WTC11 (cell line): Measurements from ENCODE around the gene URB1. TPM values are rescaled to one million over a fixed set of nuclear protein-coding genes. Genes with fewer than 3 reads are reported as not detected.

Experiments used
- ATAC-seq: fragments of 200-7000 bp; cut with Tn5 transposase; 2 replicates; pipeline ENCODE4 v1.10.0; 2021; ENCODE audit warnings: mild to moderate bottlenecking, moderate library complexity
- CTCF ChIA-PET: fragments of 300-600 bp; sonication (Branson Sonifier 250); formaldehyde crosslinking; loops from one replicate; lab custom pipeline; 2021; ENCODE audit warnings: antibody characterized with exemption; lab: Charles Lee
- POLR2A ChIA-PET: fragments of 350-600 bp; sonication (Branson Sonifier 250); formaldehyde crosslinking; loops from one replicate; lab custom pipeline; 2021; ENCODE audit warnings: antibody characterized with exemption; lab: Charles Lee
- DNase-seq: peaks from one replicate; pipeline ENCODE4 v3.0.0; 2021; ENCODE audit warnings: low spot score
- H3K27ac Mint-ChIP-seq: 2 replicates; pipeline ENCODE4 v1.8.0; 2021; ENCODE audit warnings: mixed read lengths
- H3K27me3 Mint-ChIP-seq: 2 replicates; pipeline ENCODE4 v1.8.0; 2021; ENCODE audit warnings: low read depth, mild to moderate bottlenecking, moderate library complexity, mixed read lengths
- H3K36me3 Mint-ChIP-seq: 2 replicates; pipeline ENCODE4 v1.8.0; 2021; ENCODE audit warnings: mixed read lengths
- H3K4me1 Mint-ChIP-seq: 2 replicates; pipeline ENCODE4 v1.8.0; 2022; ENCODE audit warnings: mixed read lengths
- H3K4me3 Mint-ChIP-seq: 2 replicates; pipeline ENCODE4 v1.8.0; 2021; ENCODE audit warnings: mild to moderate bottlenecking, moderate library complexity, mixed read lengths
- H3K9me3 Mint-ChIP-seq: 2 replicates; pipeline ENCODE4 v1.8.0; 2021; ENCODE audit warnings: mixed read lengths
- AFF4 ChIP-seq: sonication (generic); formaldehyde crosslinking; IDR thresholded peaks from 2 replicates; pipeline ENCODE4 v1.8.1; 2023; ENCODE audit warnings: mild to moderate bottlenecking, missing genetic modification reagents, borderline replicate concordance
- ARID4B ChIP-seq: sonication (generic); formaldehyde crosslinking; IDR thresholded peaks from 2 replicates; pipeline ENCODE4 v1.8.0; 2023; ENCODE audit warnings: missing genetic modification reagents, mild to moderate bottlenecking, borderline replicate concordance
- ATF1 ChIP-seq: sonication (generic); formaldehyde crosslinking; IDR thresholded peaks from 2 replicates; pipeline ENCODE4 v1.8.1; 2023; ENCODE audit warnings: mild to moderate bottlenecking, moderate library complexity, missing genetic modification reagents
- CREM ChIP-seq: sonication (generic); formaldehyde crosslinking; IDR thresholded peaks from 2 replicates; pipeline ENCODE4 v1.8.1; 2022; ENCODE audit warnings: mild to moderate bottlenecking, missing genetic modification reagents, moderate library complexity
- GTF2I ChIP-seq: fragments of 250-450 bp; sonication (Bioruptor Pico); conservative IDR thresholded peaks from 2 replicates; pipeline ENCODE4 v1.4.0; 2021; ENCODE audit warnings: mild to moderate bottlenecking
- IRF1 ChIP-seq: sonication (generic); formaldehyde crosslinking; IDR thresholded peaks from 2 replicates; pipeline ENCODE4 v1.8.0; 2023; ENCODE audit warnings: missing genetic modification reagents
- JAZF1 ChIP-seq: fragments of 250-450 bp; sonication (Bioruptor Pico); IDR thresholded peaks from 2 replicates; pipeline ENCODE4 v1.9.0; 2021; ENCODE audit warnings: moderate library complexity, mild to moderate bottlenecking, inconsistent platforms
- OVOL2 ChIP-seq: fragments of 250-450 bp; sonication (Bioruptor Pico); IDR thresholded peaks from 2 replicates; pipeline ENCODE4 v1.9.0; 2021; ENCODE audit warnings: mild to moderate bottlenecking, borderline replicate concordance
- PRRX2 ChIP-seq: fragments of 250-450 bp; sonication (Bioruptor Pico); IDR thresholded peaks from 2 replicates; pipeline ENCODE4 v1.8.0; 2021; ENCODE audit warnings: mild to moderate bottlenecking
- total RNA-seq: library from RNA; stranded (reverse); gene quantifications from 3 replicates; pipeline ENCODE4 v1.2.3, GENCODE V29; 2021
- TF ChIP-seq, protein P1 (sequence below): sonication (generic); formaldehyde crosslinking; conservative IDR thresholded peaks from 2 replicates; pipeline ENCODE4 v1.8.1; 2023; ENCODE audit warnings: mild to moderate bottlenecking, low read depth, missing genetic modification reagents, moderate library complexity
- TF ChIP-seq, protein P2 (sequence below): sonication (generic); formaldehyde crosslinking; IDR thresholded peaks from 2 replicates; pipeline ENCODE4 v1.8.0; 2022; ENCODE audit warnings: mild to moderate bottlenecking, missing genetic modification reagents
- TF ChIP-seq, protein P3 (sequence below): sonication (generic); formaldehyde crosslinking; IDR thresholded peaks from 2 replicates; pipeline ENCODE4 v1.8.0; 2022; ENCODE audit warnings: mild to moderate bottlenecking, missing genetic modification reagents
- TF ChIP-seq, protein P4 (sequence below): sonication (generic); formaldehyde crosslinking; IDR thresholded peaks from 2 replicates; pipeline ENCODE4 v1.8.0; 2022; ENCODE audit warnings: missing genetic modification reagents
- TF ChIP-seq, protein P5 (sequence below): sonication (generic); formaldehyde crosslinking; IDR thresholded peaks from 2 replicates; pipeline ENCODE4 v1.8.1; 2022; ENCODE audit warnings: mild to moderate bottlenecking, missing genetic modification reagents, moderate library complexity, borderline replicate concordance

Gene URB1
- total RNA-seq, 1 experiment from 2014 or later = 38.7 TPM

DNA sequence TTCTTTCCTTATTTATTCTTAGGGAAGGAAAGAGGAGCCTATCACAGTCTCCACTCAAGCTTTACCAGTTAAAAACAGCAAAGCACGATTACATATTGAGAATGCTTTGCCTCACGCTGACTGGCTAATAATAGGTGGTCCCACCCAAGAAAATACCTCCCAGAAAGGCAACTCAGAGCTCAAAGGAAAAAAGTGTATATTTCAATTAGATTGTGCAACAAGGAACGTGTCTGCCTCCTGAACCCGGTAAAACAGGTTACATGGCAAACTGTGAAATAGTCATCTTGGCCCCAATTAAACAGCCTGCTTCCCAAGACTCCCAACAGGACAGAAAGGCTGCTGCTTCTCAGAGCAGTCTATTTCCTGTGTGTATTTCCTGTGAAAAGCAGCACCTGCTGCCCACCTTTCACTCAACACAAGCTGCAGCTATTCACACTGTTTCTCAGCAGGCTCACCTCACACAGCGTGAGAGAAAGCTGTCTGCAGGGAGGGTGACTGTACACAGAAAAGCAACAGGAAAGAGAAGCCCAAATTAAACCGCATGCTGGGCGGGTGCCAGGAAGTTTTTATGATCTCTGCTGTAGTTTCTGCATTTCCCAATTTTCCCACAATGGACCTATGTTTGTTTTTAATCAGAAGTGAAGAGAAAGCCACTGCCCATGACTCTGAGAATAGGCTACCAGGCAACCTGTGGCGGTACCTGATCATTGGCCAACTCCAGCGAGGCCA lies 44.0 kb downstream of the URB1 start (continued):
- TF ChIP-seq, protein P1, sequence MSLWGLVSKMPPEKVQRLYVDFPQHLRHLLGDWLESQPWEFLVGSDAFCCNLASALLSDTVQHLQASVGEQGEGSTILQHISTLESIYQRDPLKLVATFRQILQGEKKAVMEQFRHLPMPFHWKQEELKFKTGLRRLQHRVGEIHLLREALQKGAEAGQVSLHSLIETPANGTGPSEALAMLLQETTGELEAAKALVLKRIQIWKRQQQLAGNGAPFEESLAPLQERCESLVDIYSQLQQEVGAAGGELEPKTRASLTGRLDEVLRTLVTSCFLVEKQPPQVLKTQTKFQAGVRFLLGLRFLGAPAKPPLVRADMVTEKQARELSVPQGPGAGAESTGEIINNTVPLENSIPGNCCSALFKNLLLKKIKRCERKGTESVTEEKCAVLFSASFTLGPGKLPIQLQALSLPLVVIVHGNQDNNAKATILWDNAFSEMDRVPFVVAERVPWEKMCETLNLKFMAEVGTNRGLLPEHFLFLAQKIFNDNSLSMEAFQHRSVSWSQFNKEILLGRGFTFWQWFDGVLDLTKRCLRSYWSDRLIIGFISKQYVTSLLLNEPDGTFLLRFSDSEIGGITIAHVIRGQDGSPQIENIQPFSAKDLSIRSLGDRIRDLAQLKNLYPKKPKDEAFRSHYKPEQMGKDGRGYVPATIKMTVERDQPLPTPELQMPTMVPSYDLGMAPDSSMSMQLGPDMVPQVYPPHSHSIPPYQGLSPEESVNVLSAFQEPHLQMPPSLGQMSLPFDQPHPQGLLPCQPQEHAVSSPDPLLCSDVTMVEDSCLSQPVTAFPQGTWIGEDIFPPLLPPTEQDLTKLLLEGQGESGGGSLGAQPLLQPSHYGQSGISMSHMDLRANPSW (CRISPR knock-in tag) = no peak
- TF ChIP-seq OVOL2 (no peak), IRF1 (no peak), AFF4 (CRISPR knock-in tag) (no peak)
- TF ChIP-seq, protein P2, sequence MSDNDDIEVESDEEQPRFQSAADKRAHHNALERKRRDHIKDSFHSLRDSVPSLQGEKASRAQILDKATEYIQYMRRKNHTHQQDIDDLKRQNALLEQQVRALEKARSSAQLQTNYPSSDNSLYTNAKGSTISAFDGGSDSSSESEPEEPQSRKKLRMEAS (CRISPR knock-in tag) = no peak
- TF ChIP-seq, protein P3, sequence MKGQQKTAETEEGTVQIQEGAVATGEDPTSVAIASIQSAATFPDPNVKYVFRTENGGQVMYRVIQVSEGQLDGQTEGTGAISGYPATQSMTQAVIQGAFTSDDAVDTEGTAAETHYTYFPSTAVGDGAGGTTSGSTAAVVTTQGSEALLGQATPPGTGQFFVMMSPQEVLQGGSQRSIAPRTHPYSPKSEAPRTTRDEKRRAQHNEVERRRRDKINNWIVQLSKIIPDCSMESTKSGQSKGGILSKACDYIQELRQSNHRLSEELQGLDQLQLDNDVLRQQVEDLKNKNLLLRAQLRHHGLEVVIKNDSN (CRISPR knock-in tag) = no peak

GRCh38 chr21:32347977-32348376 lies 44.8 kb downstream of the URB1 start:
- TF ChIP-seq ATF1 (CRISPR knock-in tag) (no peak), GTF2I (CRISPR knock-in tag) (no peak), JAZF1 (no peak), PRRX2 (CRISPR knock-in tag) (no peak), ARID4B (CRISPR knock-in tag) (no peak), IRF1 (no peak), CREM (no peak)
- TF ChIP-seq, protein P4, sequence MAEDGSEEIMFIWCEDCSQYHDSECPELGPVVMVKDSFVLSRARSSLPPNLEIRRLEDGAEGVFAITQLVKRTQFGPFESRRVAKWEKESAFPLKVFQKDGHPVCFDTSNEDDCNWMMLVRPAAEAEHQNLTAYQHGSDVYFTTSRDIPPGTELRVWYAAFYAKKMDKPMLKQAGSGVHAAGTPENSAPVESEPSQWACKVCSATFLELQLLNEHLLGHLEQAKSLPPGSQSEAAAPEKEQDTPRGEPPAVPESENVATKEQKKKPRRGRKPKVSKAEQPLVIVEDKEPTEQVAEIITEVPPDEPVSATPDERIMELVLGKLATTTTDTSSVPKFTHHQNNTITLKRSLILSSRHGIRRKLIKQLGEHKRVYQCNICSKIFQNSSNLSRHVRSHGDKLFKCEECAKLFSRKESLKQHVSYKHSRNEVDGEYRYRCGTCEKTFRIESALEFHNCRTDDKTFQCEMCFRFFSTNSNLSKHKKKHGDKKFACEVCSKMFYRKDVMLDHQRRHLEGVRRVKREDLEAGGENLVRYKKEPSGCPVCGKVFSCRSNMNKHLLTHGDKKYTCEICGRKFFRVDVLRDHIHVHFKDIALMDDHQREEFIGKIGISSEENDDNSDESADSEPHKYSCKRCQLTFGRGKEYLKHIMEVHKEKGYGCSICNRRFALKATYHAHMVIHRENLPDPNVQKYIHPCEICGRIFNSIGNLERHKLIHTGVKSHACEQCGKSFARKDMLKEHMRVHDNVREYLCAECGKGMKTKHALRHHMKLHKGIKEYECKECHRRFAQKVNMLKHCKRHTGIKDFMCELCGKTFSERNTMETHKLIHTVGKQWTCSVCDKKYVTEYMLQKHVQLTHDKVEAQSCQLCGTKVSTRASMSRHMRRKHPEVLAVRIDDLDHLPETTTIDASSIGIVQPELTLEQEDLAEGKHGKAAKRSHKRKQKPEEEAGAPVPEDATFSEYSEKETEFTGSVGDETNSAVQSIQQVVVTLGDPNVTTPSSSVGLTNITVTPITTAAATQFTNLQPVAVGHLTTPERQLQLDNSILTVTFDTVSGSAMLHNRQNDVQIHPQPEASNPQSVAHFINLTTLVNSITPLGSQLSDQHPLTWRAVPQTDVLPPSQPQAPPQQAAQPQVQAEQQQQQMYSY (CRISPR knock-in tag) = no peak
- TF ChIP-seq, protein P5, sequence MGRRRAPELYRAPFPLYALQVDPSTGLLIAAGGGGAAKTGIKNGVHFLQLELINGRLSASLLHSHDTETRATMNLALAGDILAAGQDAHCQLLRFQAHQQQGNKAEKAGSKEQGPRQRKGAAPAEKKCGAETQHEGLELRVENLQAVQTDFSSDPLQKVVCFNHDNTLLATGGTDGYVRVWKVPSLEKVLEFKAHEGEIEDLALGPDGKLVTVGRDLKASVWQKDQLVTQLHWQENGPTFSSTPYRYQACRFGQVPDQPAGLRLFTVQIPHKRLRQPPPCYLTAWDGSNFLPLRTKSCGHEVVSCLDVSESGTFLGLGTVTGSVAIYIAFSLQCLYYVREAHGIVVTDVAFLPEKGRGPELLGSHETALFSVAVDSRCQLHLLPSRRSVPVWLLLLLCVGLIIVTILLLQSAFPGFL = no peak
- Mint-ChIP-seq H3K9me3 (no peaks in the 10 kb centered on the region), H3K27ac (no peak overlapping the region), H3K4me1 (no peaks in the 10 kb centered on the region), H3K4me3 (no peak overlapping the region), H3K27me3 (no peaks in the 10 kb centered on the region), H3K36me3 (peaks cover 86% of the 10 kb centered on the region)
- DNase-seq (no peak), ATAC-seq (no peak)
- ChIA-PET CTCF (interaction anchor here (1.2 kb wide), 1 partner anchor 42 kb away, joined by 4 read pairs; no protein-coding TSS in a partner anchor), POLR2A (no interaction called here)
